Mesothelial cell of epicardium (in vitro differentiated cells): ENCODE measurements around the gene SLC26A9. TPM values are rescaled to one million over a fixed set of nuclear protein-coding genes. Genes with fewer than 3 reads are reported as not detected.

Experiments used
- DNase-seq, 2 experiments: peaks; one replicate each; pipeline ENCODE4 v3.0.0; 2021; ENCODE audit warnings: low spot score in 2 of 2; ENCODE audit not compliant: unreplicated experiment in 2 of 2
- H3K27ac Mint-ChIP-seq: 2 replicates; pipeline ENCODE4 v1.8.0; 2021; ENCODE audit warnings: mixed read lengths
- H3K27me3 Mint-ChIP-seq: 2 replicates; pipeline ENCODE4 v1.8.0; 2021; ENCODE audit warnings: low read depth, mixed read lengths
- H3K36me3 Mint-ChIP-seq: 2 replicates; pipeline ENCODE4 v1.8.0; 2021; ENCODE audit warnings: mixed read lengths
- H3K4me1 Mint-ChIP-seq: 2 replicates; pipeline ENCODE4 v1.8.0; 2021; ENCODE audit warnings: mixed read lengths
- H3K4me3 Mint-ChIP-seq: 2 replicates; pipeline ENCODE4 v1.8.0; 2021; ENCODE audit warnings: mild to moderate bottlenecking, moderate library complexity, mixed read lengths
- H3K9me3 Mint-ChIP-seq: 2 replicates; pipeline ENCODE4 v1.8.0; 2021; ENCODE audit warnings: mixed read lengths
- total RNA-seq: library from RNA; stranded (reverse); gene quantifications from 3 replicates; pipeline ENCODE4 v1.2.1, GENCODE V29; 2021
- TF ChIP-seq, protein P1 (sequence below): fragments of 200-600 bp; sonication (generic); IDR thresholded peaks from one replicate; pipeline ENCODE4 v1.5.0; 2021; ENCODE audit warnings: antibody characterized with exemption; ENCODE audit not compliant: unreplicated experiment

SLC26A9 gene
- total RNA-seq, 1 donor from 2014 or later: not detected

DNA sequence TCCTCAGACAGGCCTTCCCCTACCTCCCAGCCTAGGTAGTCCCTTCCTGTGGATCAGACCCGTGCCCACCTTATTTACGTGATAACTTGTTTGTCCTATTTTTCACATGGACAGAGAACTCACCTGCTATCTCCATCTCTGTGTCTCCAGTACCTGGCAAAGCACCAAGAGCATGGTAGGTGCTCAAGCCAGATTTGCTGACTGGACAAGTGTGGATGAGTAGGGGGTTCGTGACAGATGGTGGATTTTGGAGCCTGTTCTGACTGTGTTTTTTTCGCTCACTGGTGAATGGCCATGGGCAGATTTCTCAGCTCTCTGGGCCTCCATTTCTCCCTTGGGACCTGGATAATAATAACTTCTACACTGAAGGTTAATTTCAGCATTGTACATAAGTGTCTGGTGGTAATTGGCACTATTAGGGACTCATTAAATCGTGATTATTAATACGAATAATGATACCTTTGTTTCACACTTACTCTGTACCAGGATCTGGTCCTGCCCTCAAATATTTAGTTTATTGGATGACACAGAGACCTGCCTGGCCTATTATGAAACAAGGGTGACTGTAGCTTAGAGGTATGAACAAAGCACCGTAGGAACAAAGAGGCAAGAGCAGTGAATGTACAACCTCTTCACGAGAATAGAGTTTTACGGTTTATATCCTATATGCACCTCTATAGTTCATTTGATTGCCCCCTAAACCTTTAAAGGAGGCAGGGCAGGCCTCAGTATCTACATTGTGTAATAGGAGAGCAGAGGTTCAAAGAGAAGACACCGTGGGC, 24.5 kb upstream of the SLC26A9 start:
- Mint-ChIP-seq H3K27ac (no peak overlapping the region), H3K36me3 (no peaks in the 10 kb centered on the region), H3K4me3 (no peak overlapping the region), H3K4me1 (peaks cover under 1% of the 10 kb centered on the region), H3K9me3 (no peaks in the 10 kb centered on the region), H3K27me3 (no peaks in the 10 kb centered on the region)
- TF ChIP-seq, protein P1, sequence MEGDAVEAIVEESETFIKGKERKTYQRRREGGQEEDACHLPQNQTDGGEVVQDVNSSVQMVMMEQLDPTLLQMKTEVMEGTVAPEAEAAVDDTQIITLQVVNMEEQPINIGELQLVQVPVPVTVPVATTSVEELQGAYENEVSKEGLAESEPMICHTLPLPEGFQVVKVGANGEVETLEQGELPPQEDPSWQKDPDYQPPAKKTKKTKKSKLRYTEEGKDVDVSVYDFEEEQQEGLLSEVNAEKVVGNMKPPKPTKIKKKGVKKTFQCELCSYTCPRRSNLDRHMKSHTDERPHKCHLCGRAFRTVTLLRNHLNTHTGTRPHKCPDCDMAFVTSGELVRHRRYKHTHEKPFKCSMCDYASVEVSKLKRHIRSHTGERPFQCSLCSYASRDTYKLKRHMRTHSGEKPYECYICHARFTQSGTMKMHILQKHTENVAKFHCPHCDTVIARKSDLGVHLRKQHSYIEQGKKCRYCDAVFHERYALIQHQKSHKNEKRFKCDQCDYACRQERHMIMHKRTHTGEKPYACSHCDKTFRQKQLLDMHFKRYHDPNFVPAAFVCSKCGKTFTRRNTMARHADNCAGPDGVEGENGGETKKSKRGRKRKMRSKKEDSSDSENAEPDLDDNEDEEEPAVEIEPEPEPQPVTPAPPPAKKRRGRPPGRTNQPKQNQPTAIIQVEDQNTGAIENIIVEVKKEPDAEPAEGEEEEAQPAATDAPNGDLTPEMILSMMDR: no peak
- DNase-seq: no peak

DNA sequence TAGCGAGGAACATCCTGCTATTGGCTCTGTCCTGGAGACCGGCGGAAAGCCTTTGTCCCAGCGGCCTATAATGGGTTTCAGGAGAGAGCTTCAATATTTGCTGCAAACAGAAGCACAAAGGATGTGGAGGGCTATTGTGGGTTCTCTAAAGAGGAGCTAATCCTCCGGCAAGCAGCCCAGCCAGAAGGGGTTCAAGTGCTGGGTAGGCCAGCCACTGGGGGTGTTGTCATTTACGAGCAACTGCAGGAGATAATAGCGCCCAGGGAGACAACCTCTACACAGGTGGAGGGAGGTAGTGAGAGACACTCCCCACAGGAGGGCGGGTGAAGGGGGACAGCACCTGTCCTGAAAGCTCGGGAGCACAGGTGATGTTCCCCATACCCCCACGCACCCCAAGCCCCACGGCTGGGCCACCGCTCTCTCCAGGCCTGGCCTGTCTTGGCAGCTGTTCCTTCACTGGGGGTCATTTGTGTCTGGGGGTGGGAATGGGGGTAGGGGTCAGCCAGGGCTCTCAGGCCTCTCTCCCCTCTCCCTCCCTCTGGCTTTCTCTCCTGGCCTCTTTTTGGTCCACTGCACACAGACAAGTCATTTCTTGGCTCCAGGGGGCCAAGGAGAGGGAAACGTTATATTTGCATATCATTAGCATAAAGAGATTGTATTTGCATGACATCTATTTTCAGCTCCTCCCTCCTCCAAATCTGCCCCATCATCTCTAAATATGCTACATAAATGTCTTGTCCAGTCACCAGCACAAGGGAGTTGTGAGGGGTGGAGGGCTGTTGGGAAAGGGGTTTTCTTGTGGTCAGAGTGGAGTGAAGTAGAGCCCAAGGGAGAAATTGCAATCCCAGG, 22.0 kb upstream of the SLC26A9 start:
- Mint-ChIP-seq H3K4me3 (no peak overlapping the region), H3K36me3 (no peaks in the 10 kb centered on the region), H3K9me3 (no peaks in the 10 kb centered on the region), H3K4me1 (peaks cover 9% of the 10 kb centered on the region), H3K27ac (no peak overlapping the region), H3K27me3 (peaks cover 3% of the 10 kb centered on the region)
- TF ChIP-seq, protein P1: no peak
- no peak for DNase-seq

- H3K27ac Mint-ChIP-seq: no peak overlapping the region
- H3K36me3 Mint-ChIP-seq: no peaks in the 10 kb centered on the region
These were observed 20.3 kb upstream of the SLC26A9 start for GRCh38 chr1:205963352-205964155.

GRCh38 chr1:205962821-205963221, 19.6 kb upstream of the SLC26A9 start:
- Mint-ChIP-seq H3K4me3 (no peak overlapping the region), H3K27ac (no peak overlapping the region), H3K9me3 (no peaks in the 10 kb centered on the region), H3K4me1 (peaks cover 9% of the 10 kb centered on the region), H3K27me3 (peaks cover 11% of the 10 kb centered on the region), H3K36me3 (no peaks in the 10 kb centered on the region)
- TF ChIP-seq, protein P1: no peak
- no peak for DNase-seq

More at GRCh38 chr1:205963352-205964155, 20.3 kb upstream of the SLC26A9 start:
- TF ChIP-seq, protein P1: no peak
- Mint-ChIP-seq H3K9me3 (no peaks in the 10 kb centered on the region), H3K4me1 (peaks cover 9% of the 10 kb centered on the region), H3K4me3 (no peak overlapping the region), H3K27me3 (peaks cover 11% of the 10 kb centered on the region)
- DNase-seq: no peak

GRCh38 chr1:205961991-205962820, 18.9 kb upstream of the SLC26A9 start:
- no peak overlapping the region for H3K27ac Mint-ChIP-seq
- TF ChIP-seq, protein P1: no peak
- peaks cover 9% of the 10 kb centered on the region for H3K4me1 Mint-ChIP-seq
- H3K4me3 Mint-ChIP-seq: no peak overlapping the region
- no peaks in the 10 kb centered on the region for H3K9me3 Mint-ChIP-seq
- no peaks in the 10 kb centered on the region for H3K36me3 Mint-ChIP-seq
- H3K27me3 Mint-ChIP-seq: peaks cover 13% of the 10 kb centered on the region
- DNase-seq: no peak
